ENCODE measurements around the gene STK32C. TPM values are rescaled to one million over a fixed set of nuclear protein-coding genes. Genes with fewer than 3 reads are reported as not detected.

Gene STK32C
- total RNA-seq, 1 donor from 2014 or later: 13.6 TPM

GRCh38 chr10:132265890-132266496, 41.8 kb downstream of the STK32C start:
- Mint-ChIP-seq H3K27me3 (ENCODE audit: low read depth, unreplicated experiment) (peaks cover 9% of the 10 kb centered on the region), H3K9me3 (ENCODE audit: unreplicated experiment) (no peaks in the 10 kb centered on the region), H3K4me3 (ENCODE audit: unreplicated experiment) (no peak overlapping the region), H3K27ac (ENCODE audit: unreplicated experiment) (no peak overlapping the region), H3K4me1 (ENCODE audit: low read depth, unreplicated experiment) (peaks cover 3% of the 10 kb centered on the region), H3K36me3 (ENCODE audit: low read depth, unreplicated experiment) (no peaks in the 10 kb centered on the region)
- no peak for TF ChIP-seq CTCF (IDR thresholded peaks at IDR 0.05; ENCODE audit: insufficient read depth, low read depth, low read length)
- TF ChIP-seq EZH2 (IDR thresholded peaks at IDR 0.05; ENCODE audit: insufficient read depth, low read length): no peak
- peaks cover 6% of the 10 kb centered on the region for H3K4me1 ChIP-seq (ENCODE audit: insufficient read depth, low read length)
- peaks cover 3% of the 10 kb centered on the region for H4K20me1 ChIP-seq (ENCODE audit: insufficient read depth, low read length)
- DNase-seq (ENCODE audit: low read depth) (peak; percentile 25), FAIRE-seq (no peak)
- H2AFZ ChIP-seq (ENCODE audit: low read depth, low read length): no peak overlapping the region
- H3K79me2 ChIP-seq (ENCODE audit: insufficient read depth, low read length): no peaks in the 10 kb centered on the region
- H3K4me2 ChIP-seq (ENCODE audit: low read length): peak overlapping the region; percentile 32
- H3K9me3 ChIP-seq (ENCODE audit: insufficient read depth, low read depth, low read length): no peaks in the 10 kb centered on the region
- H3K27me3 ChIP-seq (ENCODE audit: insufficient read depth, low read length): peaks cover 7% of the 10 kb centered on the region
- H3K9ac ChIP-seq (ENCODE audit: low read length): no peak overlapping the region
- no peaks in the 10 kb centered on the region for H3K36me3 ChIP-seq (ENCODE audit: insufficient read depth, low read length)
- no peak overlapping the region for H3K4me3 ChIP-seq (ENCODE audit: insufficient read depth, low read depth, low read length)
- H3K27ac ChIP-seq (ENCODE audit: low read depth, low read length): no peak overlapping the region

GRCh38 chr10:132264966-132265889, 42.5 kb downstream of the STK32C start:
- Mint-ChIP-seq H3K4me1 (ENCODE audit: low read depth, unreplicated experiment) (peaks cover 3% of the 10 kb centered on the region), H3K36me3 (ENCODE audit: low read depth, unreplicated experiment) (no peaks in the 10 kb centered on the region), H3K9me3 (ENCODE audit: unreplicated experiment) (no peaks in the 10 kb centered on the region), H3K27ac (ENCODE audit: unreplicated experiment) (no peak overlapping the region), H3K4me3 (ENCODE audit: unreplicated experiment) (no peak overlapping the region), H3K27me3 (ENCODE audit: low read depth, unreplicated experiment) (peaks cover 9% of the 10 kb centered on the region)
- Histone ChIP-seq H3K27me3 (ENCODE audit: insufficient read depth, low read length) (peaks cover 7% of the 10 kb centered on the region), H2AFZ (ENCODE audit: low read depth, low read length) (no peak overlapping the region), H3K79me2 (ENCODE audit: insufficient read depth, low read length) (no peaks in the 10 kb centered on the region), H3K4me3 (ENCODE audit: insufficient read depth, low read depth, low read length) (no peak overlapping the region), H3K27ac (ENCODE audit: low read depth, low read length) (no peak overlapping the region), H3K4me2 (ENCODE audit: low read length) (peak overlapping the region; percentile 13), H3K36me3 (ENCODE audit: insufficient read depth, low read length) (no peaks in the 10 kb centered on the region), H3K4me1 (ENCODE audit: insufficient read depth, low read length) (peaks cover 6% of the 10 kb centered on the region), H3K9ac (ENCODE audit: low read length) (no peak overlapping the region), H4K20me1 (ENCODE audit: insufficient read depth, low read length) (peaks cover 3% of the 10 kb centered on the region), H3K9me3 (ENCODE audit: insufficient read depth, low read depth, low read length) (no peaks in the 10 kb centered on the region)
- TF ChIP-seq EZH2 (IDR thresholded peaks at IDR 0.05; ENCODE audit: insufficient read depth, low read length) (no peak), CTCF (IDR thresholded peaks at IDR 0.05; ENCODE audit: insufficient read depth, low read depth, low read length) (no peak)
- DNase-seq (ENCODE audit: low read depth) (peak; percentile 29), FAIRE-seq (no peak)
